HG02973 (cell line): ENCODE results near the gene FES.

Source experiments
- ATAC-seq: cut with Tn5 transposase; IDR thresholded peaks from one replicate; pipeline ENCODE4 v1.9.1; 2021; ENCODE audit warnings: moderate library complexity; ENCODE audit not compliant: unreplicated experiment

Gene FES

GRCh38 chr15:90875549-90875981 lies 8.7 kb upstream of the FES start:
- ATAC-seq: no peak

GRCh38 chr15:90876046-90876445 lies 8.3 kb upstream of the FES start:
- no peak for ATAC-seq

GRCh38 chr15:90876512-90877170 lies 7.7 kb upstream of the FES start:
- ATAC-seq: no peak

GRCh38 chr15:90877315-90877714 lies 7.0 kb upstream of the FES start:
- ATAC-seq: no peak

GRCh38 chr15:90877996-90878395 lies 6.3 kb upstream of the FES start:
- no peak for ATAC-seq

GRCh38 chr15:90878660-90879059 lies 5.6 kb upstream of the FES start:
- ATAC-seq: no peak

GRCh38 chr15:90879730-90880366 lies 4.5 kb upstream of the FES start:
- no peak for ATAC-seq

- ATAC-seq: no peak
Observed at GRCh38 chr15:90880381-90881145, 3.7 kb upstream of the FES start.

GRCh38 chr15:90881181-90881977 lies 2.9 kb upstream of the FES start:
- ATAC-seq: no peak

GRCh38 chr15:90881978-90882721 lies 2.2 kb upstream of the FES start:
- no peak for ATAC-seq

GRCh38 chr15:90882781-90883525 lies 1.4 kb upstream of the FES start:
- no peak for ATAC-seq

GRCh38 chr15:90883526-90883975 lies 753 bp upstream of the FES start:
- ATAC-seq: no peak

GRCh38 chr15:90884719-90885431 lies 571 bp downstream of the FES start:
- no peak for ATAC-seq

- no peak for ATAC-seq
Observed at GRCh38 chr15:90885432-90886290, 1.4 kb downstream of the FES start.

GRCh38 chr15:90886291-90886614 lies 1.9 kb downstream of the FES start:
- no peak for ATAC-seq

- ATAC-seq: no peak
Observed at GRCh38 chr15:90887037-90887481, 2.8 kb downstream of the FES start.

GRCh38 chr15:90889313-90889730 lies 5.0 kb downstream of the FES start:
- ATAC-seq: no peak

GRCh38 chr15:90889736-90890456 lies 5.6 kb downstream of the FES start:
- ATAC-seq: no peak
